Upper lobe of left lung (tissue), 4 donors: ENCODE data around the gene SRPK2.

Experiments
- POLR2A ChIP-seq, 4 donors: fragments of 450-650 bp; IDR thresholded peaks; one replicate each; pipeline ENCODE4 v1.5.1; 2016 to 2017; ENCODE audit warnings: antibody characterized with exemption in 4 of 4, mild to moderate bottlenecking in 2 of 4
- POLR2AphosphoS5 ChIP-seq, 2 donors: sonication (generic); formaldehyde crosslinking; IDR thresholded peaks; one replicate each; pipeline ENCODE4 v1.5.1; 2017; ENCODE audit warnings: antibody characterized with exemption in 2 of 2

GRCh38 chr7:105245398-105246114 lies 143.2 kb downstream of the SRPK2 start:
- no peak for TF ChIP-seq POLR2A (IDR thresholded peaks at IDR 0.05)
- no peak for TF ChIP-seq POLR2AphosphoS5 (IDR thresholded peaks at IDR 0.05)
